DMS53 (cell line): ENCODE measurements around the gene ANTKMT.

Experiments used
- DNase-seq: peaks from one replicate; lab custom pipeline; 2025; lab: John Stamatoyannopoulos, UW

ANTKMT gene

DNA sequence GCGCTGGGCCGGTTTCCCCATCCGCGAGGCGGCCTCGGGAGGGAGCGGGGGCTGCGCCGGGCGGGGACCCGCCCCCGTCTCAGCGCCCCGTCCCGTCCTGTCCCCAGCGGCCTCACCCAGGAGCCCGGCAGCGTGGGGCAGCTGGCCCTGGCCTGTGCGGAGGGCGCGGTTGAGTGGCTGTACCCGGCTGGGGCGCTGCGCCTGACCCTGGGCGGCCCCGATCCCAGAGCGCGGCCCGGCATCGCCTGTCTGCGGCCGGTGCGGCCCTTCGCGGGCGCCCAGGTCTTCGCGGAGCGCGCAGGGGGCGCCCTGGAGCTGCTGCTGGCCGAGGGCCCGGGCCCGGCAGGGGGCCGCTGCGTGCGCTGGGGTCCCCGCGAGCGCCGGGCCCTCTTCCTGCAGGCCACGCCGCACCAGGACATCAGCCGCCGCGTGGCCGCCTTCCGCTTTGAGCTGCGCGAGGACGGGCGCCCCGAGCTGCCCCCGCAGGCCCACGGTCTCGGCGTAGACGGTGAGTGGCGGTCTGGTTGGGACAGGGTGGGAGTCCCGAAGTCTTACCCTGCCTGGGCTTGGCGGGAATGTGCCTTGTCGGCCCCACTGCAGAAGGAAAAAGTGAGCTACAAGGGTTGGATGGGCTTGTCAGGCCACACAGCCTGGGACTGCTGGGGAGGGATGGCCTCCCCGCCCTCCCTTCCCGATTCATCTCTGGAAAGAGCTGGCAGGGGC lies 5.3 kb upstream of the ANTKMT start:
- DNase-seq, result peak; percentile 74

- peak; percentile 74 for DNase-seq
Measured at GRCh38 chr16:716200-716568, 4.8 kb upstream of the ANTKMT start.

GRCh38 chr16:716768-717325 lies 4.1 kb upstream of the ANTKMT start:
- DNase-seq, result no peak

DNA sequence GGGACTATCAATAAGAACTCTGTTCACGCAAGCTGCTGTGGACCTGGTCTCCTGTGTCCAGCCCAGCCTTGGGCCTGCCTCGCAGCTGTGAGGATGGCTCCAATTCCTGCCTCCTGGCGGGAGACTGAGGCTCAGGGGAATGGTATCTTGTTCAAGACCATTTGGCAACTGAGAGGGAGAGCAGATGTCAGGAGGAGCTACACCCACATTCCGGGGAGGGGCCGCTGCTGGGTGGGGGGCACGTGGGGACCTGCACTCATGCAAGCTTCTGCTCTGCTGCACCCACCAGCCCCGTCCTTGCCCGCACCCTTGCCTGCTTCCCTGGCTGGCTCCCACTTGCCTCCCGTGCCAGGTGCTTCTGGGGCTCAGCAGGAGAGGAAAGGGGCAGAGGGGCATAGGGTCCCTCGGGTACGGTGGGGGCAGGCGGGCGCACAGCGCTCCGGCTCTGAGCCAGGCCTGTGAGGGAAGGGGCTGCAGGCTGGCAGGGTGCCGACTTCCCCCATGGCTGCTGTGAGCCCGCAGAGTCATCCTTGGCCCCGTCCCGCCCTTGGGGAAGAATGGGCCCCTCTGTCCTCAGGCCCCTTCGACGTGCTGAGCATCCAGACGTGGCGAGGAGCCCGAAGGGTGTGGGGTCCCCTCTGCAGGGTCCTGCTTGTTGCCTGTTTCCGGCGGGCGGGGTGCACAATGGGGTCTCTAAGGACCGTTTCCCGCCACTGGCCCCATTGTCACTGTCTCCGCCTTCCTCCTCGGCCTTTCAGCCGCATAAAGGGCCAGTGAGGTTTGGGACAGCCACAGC lies 3.3 kb upstream of the ANTKMT start:
- no peak for DNase-seq

DNA sequence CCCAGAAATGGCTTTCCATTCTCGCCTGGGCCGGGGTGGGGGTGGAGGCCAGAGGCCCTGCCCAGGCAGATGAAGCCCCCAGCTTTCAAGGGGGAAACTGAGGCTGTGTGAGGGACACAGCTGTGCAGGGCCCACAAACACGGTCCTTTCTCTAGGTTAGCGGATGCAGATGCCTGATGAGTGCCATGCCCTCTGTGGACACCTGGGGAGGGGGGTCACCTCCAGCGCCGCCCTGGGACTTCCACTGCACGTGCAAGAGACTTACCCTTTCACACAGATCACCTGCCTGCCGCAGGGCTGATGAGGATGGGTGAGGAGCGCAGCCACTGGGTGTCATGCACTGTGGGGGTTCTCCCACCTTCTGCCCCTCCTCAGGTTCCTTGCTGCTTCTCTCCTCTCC lies 2.6 kb upstream of the ANTKMT start:
- no peak for DNase-seq

- no peak for DNase-seq
Measured at GRCh38 chr16:718922-719321, 2.0 kb upstream of the ANTKMT start.

DNA sequence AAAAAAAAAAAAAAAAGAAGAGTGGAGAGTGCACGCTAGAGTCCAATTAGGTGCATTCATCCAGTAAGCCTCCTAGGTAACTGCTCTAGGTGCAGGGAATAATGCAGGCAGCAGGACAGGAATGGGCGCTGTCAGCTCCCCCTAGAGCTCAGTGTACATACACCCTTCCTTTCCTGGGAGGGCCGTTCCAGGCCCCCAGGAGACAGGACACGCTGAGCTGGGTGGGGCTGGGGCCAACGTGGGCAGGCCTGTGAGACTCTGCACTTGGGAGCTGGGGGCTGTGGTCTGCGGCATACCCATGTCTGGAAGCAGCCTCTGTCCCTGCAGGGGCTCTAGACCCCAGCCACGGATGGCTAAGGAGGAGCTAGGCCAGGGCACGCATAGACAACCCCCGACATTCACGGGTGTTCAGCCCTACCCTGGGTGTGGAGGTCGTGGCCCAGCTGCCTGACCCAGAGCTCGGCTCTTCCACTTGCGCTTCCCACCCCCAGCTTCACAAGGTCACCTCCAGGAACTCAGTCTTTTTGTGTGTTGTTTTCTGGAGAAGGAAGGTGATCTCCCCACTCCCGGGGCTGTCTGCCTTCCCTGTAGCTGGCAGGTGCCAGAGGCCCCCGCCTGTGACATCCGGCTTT lies 1.0 kb upstream of the ANTKMT start:
- DNase-seq, result peak; percentile 82

- peak; percentile 87 for DNase-seq
Measured at GRCh38 chr16:720447-720989, 428 bp upstream of the ANTKMT start.

GRCh38 chr16:721765-722540 lies 1.0 kb downstream of the ANTKMT start:
- no peak for DNase-seq

GRCh38 chr16:722835-723633 lies 2.1 kb downstream of the ANTKMT start:
- DNase-seq, result no peak

DNA sequence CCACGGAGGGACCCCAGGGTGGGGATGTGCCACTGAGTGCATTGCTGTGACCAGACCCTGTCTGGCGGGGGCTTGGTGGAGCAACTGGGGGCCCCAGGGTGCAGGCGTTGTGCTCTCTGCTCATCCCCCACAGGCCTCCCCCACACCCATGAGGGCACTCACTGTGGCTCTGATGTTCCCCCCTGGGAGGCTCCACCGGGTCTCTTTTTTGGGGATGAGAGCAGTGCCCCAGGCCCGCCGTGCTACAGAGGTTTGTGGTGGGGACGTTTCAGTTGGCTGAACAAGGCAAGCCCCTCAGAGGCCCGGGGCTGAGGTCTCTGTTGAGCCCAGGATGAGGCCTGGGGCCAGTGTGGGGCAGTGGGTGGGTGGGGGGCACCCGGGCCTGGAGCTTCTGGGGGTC lies 2.7 kb downstream of the ANTKMT start:
- DNase-seq, result no peak

GRCh38 chr16:724188-725040 lies 3.5 kb downstream of the ANTKMT start:
- DNase-seq, result no peak

DNA sequence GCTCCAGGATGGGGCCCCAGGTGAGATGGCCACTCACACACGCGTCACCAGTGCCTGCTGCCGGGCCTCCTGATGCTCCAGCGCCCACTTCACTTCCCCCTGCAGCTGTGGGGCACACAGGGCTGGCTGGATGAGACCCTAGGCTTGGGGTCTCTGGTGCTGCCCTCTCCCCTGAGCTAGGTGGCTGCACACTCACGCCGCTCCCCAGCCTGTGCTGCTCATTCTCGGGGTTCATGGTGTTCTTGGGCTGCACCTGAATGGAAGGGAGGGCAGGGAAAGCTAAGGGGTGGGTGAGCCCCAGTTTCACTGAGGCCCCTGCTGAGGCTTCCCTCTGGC lies 4.1 kb downstream of the ANTKMT start:
- no peak for DNase-seq

GRCh38 chr16:725463-726187 lies 4.7 kb downstream of the ANTKMT start:
- DNase-seq, result peak; percentile 64

GRCh38 chr16:726188-726437 lies 5.2 kb downstream of the ANTKMT start:
- no peak for DNase-seq

GRCh38 chr16:726438-727290 lies 5.7 kb downstream of the ANTKMT start, which contains the start of the genes CCDC78 and HAGHL:
CCDC78 (minus strand) TSS chr16:726443; CDS start chr16:726367, 76 bp downstream.
HAGHL (plus strand) TSS chr16:727106; CDS start chr16:727510, 404 bp downstream.
- DNase-seq, result peak; percentile 89

DNA sequence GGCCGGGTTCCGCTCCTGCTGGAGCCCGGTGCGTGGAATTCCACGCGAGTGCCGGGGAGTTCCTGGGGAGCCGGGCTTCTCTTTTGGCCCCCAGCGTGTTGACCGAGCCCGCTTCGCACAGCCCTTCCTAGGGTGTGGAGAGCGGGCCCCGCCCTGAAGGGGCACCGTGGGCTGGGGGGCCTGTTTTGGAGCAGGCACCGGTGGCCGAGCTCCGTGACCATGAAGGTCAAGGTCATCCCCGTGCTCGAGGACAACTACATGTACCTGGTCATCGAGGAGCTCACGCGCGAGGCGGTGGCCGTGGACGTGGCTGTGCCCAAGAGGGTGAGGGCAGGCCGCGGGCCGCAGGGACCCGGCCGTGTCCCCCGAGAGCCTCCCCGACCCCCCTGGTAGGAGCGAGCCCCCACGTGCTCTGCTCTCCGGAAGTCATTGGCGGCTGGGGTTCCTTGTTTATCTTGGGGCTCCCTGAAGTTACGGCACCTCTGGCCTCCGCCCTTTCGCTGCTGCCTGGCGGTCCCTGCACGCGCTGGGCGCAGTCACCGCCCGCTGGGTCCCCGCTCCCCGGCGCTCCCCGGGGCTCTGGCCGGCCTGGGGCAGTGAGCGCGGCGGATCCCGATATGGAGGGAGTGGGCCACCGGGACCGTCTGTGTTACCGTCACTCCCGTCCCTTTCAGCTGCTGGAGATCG lies 6.5 kb downstream of the ANTKMT start:
- peak; percentile 62 for DNase-seq
